ENCODE data around the gene HSPA8. TPM values are rescaled to one million over a fixed set of nuclear protein-coding genes. Genes with fewer than 3 reads are reported as not detected.

Gene HSPA8
- total and polyA plus RNA-seq, 2 donors (not counting 1 experiment from before 2014, with no cell fraction given): 480 to 738 TPM

- intact Hi-C loops (cut with micrococcal nuclease): no loop called here
Observed at GRCh38 chr11:123084454-123084853, 22.5 kb upstream of the HSPA8 start.

GRCh38 chr11:123083623-123084029, 21.7 kb upstream of the HSPA8 start:
- no peak for ATAC-seq (ENCODE audit: low read depth)
- intact Hi-C loops (cut with micrococcal nuclease): no loop called here
- H3K9ac ChIP-seq (ENCODE audit: low read length): no peak overlapping the region
- H3K4me3 ChIP-seq (ENCODE audit: control extremely low read depth in 1 of 5, extremely low read depth in 1 of 5, insufficient read depth in 1 of 5, low read depth in 2 of 5, low read length in 4 of 5): no peak overlapping the region
- no peak for DNase-seq
- peaks cover 0 to 1% (median 0%) of the 10 kb centered on the region in 3 donors for H3K9me3 ChIP-seq (ENCODE audit: control extremely low read depth in 1 of 3, control insufficient read depth in 2 of 3, insufficient read depth in 1 of 3, low read length in 2 of 3)
- no peak overlapping the region for H3K4me2 ChIP-seq (replicated peaks; ENCODE audit: low read depth, low read length, poor library complexity, severe bottlenecking)
- H3K27me3 Mint-ChIP-seq: no peaks in the 10 kb centered on the region
- H3K27me3 ChIP-seq (replicated peaks in 1 of 4; ENCODE audit: control extremely low read depth in 1 of 4, control insufficient read depth in 3 of 4, insufficient read depth in 4 of 4, low read length in 3 of 4): no peaks in the 10 kb centered on the region
- no peaks in the 10 kb centered on the region for H4K20me1 ChIP-seq (ENCODE audit: control insufficient read depth, insufficient read depth, low read length, poor library complexity, severe bottlenecking)
- no peaks in the 10 kb centered on the region for H3K4me1 Mint-ChIP-seq
- H3K36me3 ChIP-seq (replicated peaks in 1 of 2; ENCODE audit: control extremely low read depth in 1 of 2, control insufficient read depth in 1 of 2, extremely low read depth in 1 of 2, insufficient read depth in 2 of 2, low read length in 1 of 2): no peaks in the 10 kb centered on the region
- H3K27ac Mint-ChIP-seq: no peak overlapping the region
- TF ChIP-seq EZH2 (IDR thresholded peaks at IDR 0.05; ENCODE audit: borderline replicate concordance, insufficient read depth, low read depth, low read length, poor library complexity, severe bottlenecking): no peak
- TF ChIP-seq CTCF (IDR thresholded peaks at IDR 0.05): no peak
- H3K79me2 ChIP-seq (ENCODE audit: control insufficient read depth, insufficient read depth, low read length): peaks cover 3% of the 10 kb centered on the region
- H3K4me1 ChIP-seq (ENCODE audit: control insufficient read depth in 2 of 2, insufficient read depth in 2 of 2, low read length in 2 of 2): no peaks in the 10 kb centered on the region
- ChIA-PET CTCF (interaction anchor here (0.7 kb wide), 1 partner anchor 27 kb away, joined by 8 read pairs; no protein-coding TSS in a partner anchor), POLR2A (interaction anchor here (0.6 kb wide), 1 partner anchor 174 kb away, joined by 3 read pairs; no protein-coding TSS in a partner anchor)
- no peaks in the 10 kb centered on the region for H3K9me3 Mint-ChIP-seq (ENCODE audit: insufficient read depth)
- H3K27ac ChIP-seq (ENCODE audit: low read length in 2 of 2): no peak overlapping the region
- H2AFZ ChIP-seq (ENCODE audit: insufficient read depth, low read depth, low read length, poor library complexity, severe bottlenecking): no peak overlapping the region
- no peak overlapping the region for H3K4me3 Mint-ChIP-seq
- 77% methylated on average over 3 of the region's 4 CpGs for WGBS (ENCODE audit: insufficient coverage)

More at GRCh38 chr11:123084454-123084853, 22.5 kb upstream of the HSPA8 start:
- ATAC-seq (ENCODE audit: low read depth): no peak
- no peaks in the 10 kb centered on the region for H3K27me3 Mint-ChIP-seq
- no peak overlapping the region for H3K4me2 ChIP-seq (replicated peaks; ENCODE audit: low read depth, low read length, poor library complexity, severe bottlenecking)
- H3K4me3 ChIP-seq (ENCODE audit: control extremely low read depth in 1 of 5, extremely low read depth in 1 of 5, insufficient read depth in 1 of 5, low read depth in 2 of 5, low read length in 4 of 5): no peak overlapping the region
- DNase-seq: no peak
- H3K27ac ChIP-seq (ENCODE audit: low read length in 2 of 2): no peak overlapping the region
- H3K4me1 Mint-ChIP-seq: no peaks in the 10 kb centered on the region
- POLR2A ChIA-PET: no interaction called here
- TF ChIP-seq EZH2 (IDR thresholded peaks at IDR 0.05; ENCODE audit: borderline replicate concordance, insufficient read depth, low read depth, low read length, poor library complexity, severe bottlenecking) (no peak), CTCF (IDR thresholded peaks at IDR 0.05) (no peak)
- 93% methylated on average over 7 of the region's 7 CpGs for WGBS (ENCODE audit: insufficient coverage)
- H3K27me3 ChIP-seq (replicated peaks in 1 of 4; ENCODE audit: control extremely low read depth in 1 of 4, control insufficient read depth in 3 of 4, insufficient read depth in 4 of 4, low read length in 3 of 4): no peaks in the 10 kb centered on the region
- H3K4me1 ChIP-seq (ENCODE audit: control insufficient read depth in 2 of 2, insufficient read depth in 2 of 2, low read length in 2 of 2): no peaks in the 10 kb centered on the region
- CTCF ChIA-PET: interaction anchor here (0.5 kb wide), 1 partner anchor 23 kb away, joined by 6 read pairs; no protein-coding TSS in a partner anchor
- H4K20me1 ChIP-seq (ENCODE audit: control insufficient read depth, insufficient read depth, low read length, poor library complexity, severe bottlenecking): no peaks in the 10 kb centered on the region
- no peak overlapping the region for H3K27ac Mint-ChIP-seq
- H3K36me3 ChIP-seq (replicated peaks in 1 of 2; ENCODE audit: control extremely low read depth in 1 of 2, control insufficient read depth in 1 of 2, extremely low read depth in 1 of 2, insufficient read depth in 2 of 2, low read length in 1 of 2): no peaks in the 10 kb centered on the region
- no peaks in the 10 kb centered on the region for H3K9me3 Mint-ChIP-seq (ENCODE audit: insufficient read depth)
- H3K79me2 ChIP-seq (ENCODE audit: control insufficient read depth, insufficient read depth, low read length): peaks cover 3% of the 10 kb centered on the region
- no peak overlapping the region for H3K4me3 Mint-ChIP-seq
- H3K9ac ChIP-seq (ENCODE audit: low read length): no peak overlapping the region
- H3K9me3 ChIP-seq (ENCODE audit: control extremely low read depth in 1 of 3, control insufficient read depth in 2 of 3, insufficient read depth in 1 of 3, low read length in 2 of 3): peaks cover 0 to 1% (median 0%) of the 10 kb centered on the region in 3 donors
- no peak overlapping the region for H2AFZ ChIP-seq (ENCODE audit: insufficient read depth, low read depth, low read length, poor library complexity, severe bottlenecking)
